GM18520 (cell line): ENCODE measurements around the gene LIF.
"Not testable (repeated sequence)": the region's sequence is repeated elsewhere in the genome, so short reads cannot be mapped to it uniquely, and the experiment has no call there.

Experiments
- ATAC-seq: cut with Tn5 transposase; IDR thresholded peaks from one replicate; pipeline ENCODE4 v1.9.1; 2021; ENCODE audit not compliant: unreplicated experiment

Gene LIF

DNA sequence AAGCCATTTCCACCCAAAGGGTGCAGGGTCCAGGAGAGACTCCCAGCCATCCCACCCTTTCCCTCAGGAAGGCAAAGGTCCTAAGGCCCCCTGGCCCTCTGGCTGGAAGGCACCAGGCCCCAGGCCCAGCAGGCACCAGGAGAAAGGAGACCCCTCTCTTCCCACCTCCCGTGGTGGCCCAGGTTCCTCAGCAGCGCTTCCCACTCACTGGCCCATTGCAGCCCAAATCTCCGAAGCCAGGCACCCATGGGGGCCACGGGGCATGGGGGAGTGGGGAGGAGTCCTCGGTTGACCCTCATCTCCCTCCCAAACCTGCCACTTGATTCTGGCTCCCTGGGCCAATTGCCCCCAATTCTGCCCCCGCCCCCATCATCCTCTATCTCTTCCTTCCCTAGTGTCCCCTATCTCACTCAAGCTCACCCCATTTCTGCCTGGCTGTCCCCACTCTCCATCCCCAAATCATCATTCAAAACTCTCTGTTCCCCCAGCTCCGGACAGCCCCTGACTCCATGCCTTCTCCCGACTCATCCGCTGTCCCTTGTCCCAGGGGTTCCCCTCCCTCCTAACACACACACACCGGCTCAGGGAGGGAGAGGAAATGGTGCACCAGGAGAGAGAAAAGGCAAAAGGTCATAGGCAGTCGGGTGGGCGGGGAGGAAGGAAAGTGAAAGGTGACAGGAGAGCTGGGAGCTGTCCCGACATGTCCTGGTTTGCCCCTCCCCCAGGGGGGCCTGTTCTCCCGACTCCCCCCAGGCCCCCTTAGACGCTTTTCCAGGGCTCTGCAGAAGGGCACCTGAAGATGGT, 1.2 kb downstream of the LIF start:
- no peak for ATAC-seq

DNA sequence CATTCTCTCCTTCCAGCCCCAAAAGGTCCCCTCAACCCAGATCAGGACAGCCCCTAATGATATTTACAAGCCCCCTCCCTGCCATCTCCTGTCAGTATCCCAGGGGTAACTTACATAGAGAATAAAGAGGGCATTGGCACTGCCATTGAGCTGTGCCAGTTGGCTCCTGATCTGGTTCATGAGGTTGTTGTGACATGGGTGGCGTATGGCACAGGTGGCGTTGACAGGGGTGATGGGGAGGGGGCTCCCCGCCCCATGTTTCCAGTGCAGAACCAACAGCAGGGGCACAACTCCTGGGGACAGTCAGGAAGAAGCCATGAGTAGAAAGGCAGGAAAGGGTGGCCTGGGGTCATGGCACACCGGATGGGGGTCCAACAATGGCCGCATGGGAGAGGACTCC, 1.9 kb downstream of the LIF start:
- no peak for ATAC-seq

GRCh38 chr22:30244066-30244465, 2.5 kb downstream of the LIF start:
- no peak for ATAC-seq

DNA sequence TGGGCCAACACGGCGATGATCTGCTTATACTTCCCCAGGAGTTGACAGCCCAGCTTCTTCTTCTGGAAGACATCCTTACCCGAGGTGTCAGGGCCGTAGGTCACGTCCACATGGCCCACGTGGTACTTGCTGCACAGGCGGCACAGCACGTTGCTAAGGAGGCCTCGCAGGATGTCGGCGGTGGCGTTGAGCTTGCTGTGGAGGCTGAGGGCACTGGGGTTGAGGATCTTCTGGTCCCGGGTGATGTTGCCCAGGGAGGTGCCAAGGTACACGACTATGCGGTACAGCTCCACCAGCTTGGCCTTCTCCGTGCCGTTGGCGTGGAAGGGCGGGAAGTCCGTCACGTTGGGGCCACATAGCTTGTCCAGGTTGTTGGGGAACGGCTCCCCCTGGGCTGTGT, 2.9 kb downstream of the LIF start:
- ATAC-seq = no peak

- no peak for ATAC-seq
Observed at GRCh38 chr22:30241576-30242371, 4.8 kb downstream of the LIF start.

DNA sequence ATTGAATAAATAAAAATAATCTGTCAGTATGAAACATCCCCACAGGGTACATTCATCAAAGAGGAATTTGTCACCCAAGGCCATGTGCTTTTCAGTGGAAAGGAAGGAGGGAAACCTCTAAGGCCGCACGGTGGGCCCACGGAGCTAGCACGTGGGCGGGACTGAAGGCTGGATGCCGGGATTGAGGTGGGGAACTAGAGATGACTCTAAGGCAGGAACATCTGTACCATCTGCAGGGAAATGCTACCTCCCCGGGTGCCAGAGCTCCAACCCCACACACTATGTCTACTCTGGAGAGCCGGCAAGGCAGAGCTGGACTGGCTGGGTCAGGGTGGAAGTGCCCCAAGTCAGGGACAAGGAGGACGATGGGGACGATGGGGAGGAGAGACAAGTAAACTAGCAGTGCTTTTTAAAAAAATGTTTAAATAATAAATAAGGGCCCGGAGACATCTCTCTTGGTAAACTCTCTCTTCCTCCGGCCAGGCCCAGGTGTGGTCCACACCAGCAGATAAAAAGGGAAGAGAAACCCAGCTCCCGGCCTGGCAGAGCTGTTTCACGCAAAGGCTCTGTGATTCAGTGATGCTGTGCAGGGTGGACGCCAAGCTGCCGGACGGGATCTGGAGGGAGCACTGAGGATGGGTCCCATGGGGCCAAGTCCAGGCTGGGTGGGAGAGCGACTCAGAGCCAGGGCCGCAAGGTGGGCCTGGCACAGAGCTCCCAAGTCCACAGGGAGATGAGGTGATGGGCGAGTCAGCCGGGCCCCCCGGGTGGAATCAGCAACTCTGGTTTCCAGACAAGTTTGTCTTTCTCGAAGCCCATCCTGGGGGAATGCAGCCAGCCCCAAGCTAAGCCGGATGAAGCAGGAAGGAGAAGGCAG, 5.8 kb downstream of the LIF start:
- ATAC-seq = no peak

GRCh38 chr22:30239488-30240405, 6.8 kb downstream of the LIF start:
- ATAC-seq = no peak

DNA sequence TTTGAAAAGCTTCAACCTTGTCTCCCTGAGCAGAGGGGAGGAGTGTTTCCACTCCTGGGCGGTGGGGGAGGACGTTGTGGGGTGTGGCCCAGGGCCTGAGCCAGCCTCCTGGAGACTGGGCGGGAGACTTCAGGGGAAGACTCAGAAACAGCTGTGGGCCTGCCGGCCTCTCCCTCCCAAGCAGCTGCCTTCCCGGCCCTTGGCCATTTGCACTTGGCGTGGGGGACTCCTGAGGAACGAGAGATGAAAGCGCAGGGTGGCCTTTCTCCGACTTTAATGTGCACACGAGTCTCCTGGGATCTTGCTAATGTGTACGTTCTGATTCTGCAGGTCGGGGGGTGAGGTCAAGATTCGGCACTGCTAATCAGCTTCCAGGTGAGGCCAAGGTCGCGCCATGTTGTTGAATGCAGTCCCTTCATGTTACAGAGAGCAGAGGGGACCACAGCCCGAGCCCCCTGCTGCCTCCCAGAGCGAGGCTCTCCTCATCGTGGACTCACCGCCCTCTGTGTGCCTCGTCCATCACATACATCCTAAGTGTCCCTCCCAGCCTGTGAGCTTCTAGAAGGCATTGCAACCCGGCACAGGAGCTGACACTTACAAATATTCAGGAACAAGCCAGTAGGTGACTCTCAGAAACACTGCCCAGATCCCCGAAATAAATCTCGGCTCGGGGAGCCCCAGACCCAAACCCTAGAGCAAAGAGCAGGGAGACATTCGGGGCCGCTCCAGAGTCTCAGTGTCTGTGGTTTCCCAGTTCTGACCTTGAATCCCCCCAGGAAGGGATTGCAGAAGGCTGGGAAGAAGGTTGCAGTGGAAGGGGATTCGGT, 7.7 kb downstream of the LIF start:
- no peak for ATAC-seq

- ATAC-seq = no peak
Observed at GRCh38 chr22:30238136-30238535, 8.4 kb downstream of the LIF start.

DNA sequence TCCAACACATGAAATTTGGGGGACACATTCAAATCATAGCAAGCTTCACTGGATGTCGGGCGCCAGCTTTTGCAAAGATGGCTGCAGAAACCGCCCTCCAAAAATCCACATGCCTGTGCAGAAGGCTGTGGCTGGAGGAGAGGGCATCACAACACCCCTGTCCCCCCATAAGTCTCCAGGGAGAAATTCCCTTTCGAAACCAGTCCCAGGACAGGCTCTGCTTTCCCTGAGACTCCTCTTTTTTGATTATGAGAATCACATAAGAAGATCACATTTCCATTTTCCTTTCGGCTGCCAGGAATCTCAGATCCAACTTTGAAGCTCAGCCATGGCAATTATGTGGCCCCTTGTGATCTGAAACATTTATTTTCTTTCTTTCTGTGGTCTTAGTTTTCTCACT, 9.7 kb downstream of the LIF start:
- ATAC-seq = no peak

DNA sequence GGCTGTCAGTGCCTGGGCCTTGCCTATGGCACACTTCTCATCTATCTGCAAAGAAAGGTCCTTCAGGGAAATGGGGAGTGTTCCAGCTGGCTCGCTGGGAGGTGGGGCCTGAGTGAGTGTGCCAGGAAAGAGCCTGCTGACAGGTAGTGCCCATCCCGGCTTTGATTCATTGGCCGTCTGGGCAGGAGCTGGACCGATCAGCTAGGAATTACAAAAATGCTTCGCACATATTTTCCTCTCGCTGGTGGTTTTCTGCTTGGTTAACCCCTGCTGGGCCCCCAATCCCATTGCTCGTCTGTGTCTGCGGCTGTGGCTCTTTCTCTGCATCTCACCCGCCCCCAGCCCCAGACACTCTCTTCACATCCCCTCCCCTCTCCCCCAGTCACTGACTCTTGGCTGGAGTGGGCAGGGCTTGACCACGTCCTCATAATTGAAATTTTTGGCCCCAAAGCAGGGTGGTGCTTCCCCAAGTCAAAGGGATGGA, 10.8 kb downstream of the LIF start:
- ATAC-seq = no peak

- no peak for ATAC-seq
Observed at GRCh38 chr22:30234786-30235470, 11.6 kb downstream of the LIF start.

- not testable (repeated sequence) for ATAC-seq
Observed at GRCh38 chr22:30234325-30234724, 12.2 kb downstream of the LIF start.

GRCh38 chr22:30233582-30233981, 13.0 kb downstream of the LIF start:
- ATAC-seq = no peak

DNA sequence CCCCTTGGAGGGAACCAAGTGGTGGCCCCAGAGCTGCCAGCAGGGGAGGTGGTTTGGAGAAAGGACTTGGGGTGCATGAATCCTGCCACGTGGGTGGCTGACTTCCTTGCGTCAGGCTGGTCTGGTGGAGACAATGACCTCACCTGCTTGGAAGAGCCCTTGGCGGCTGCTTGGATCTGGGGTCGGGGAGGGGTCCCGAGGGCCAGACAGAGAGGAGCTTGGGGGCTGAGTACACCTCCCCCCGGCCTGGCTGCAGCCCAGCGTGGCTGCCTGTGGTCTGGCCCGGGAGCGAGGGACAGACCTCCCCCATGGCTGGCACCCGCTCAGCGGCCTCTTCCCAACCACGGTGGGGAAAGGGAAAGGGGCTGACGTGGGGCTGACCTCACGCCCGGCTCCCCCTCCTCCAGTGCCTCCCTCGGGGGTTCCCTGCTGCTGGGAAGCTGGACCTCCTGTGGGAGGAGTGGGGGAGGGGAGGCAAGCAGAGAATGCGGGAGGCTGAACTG, 13.8 kb downstream of the LIF start:
- ATAC-seq = no peak

DNA sequence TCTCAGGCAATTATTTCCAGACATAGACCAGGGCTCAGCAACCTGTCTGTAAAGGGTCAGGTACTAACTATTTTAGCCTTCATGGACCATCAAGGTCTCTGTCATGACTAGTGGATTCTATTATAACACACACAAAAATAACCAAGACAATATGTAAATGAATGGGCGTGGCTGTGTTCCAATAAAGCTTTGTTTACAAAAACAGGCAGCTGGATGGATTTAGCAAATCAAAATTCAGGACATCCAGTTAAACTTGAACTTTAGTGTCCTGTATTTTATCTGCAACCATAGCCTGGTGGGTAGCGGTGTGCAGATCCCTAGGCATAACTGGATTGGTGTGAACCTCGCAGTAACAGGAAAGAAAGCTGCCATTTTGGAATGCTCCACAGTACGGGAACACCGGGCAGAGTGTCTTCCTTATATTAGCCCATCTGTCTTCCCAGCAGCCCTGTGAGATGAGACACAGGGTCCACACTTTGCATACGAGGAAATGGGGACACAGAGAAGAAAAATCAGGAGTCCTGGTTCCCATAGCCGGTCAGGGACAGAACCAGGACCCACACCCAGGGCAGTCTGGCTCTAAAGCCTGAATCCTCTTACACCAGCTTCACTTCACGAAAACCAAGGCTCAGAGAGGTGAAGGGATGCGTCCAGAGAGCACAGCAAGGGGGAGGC, 15.6 kb downstream of the LIF start:
- ATAC-seq = no peak

DNA sequence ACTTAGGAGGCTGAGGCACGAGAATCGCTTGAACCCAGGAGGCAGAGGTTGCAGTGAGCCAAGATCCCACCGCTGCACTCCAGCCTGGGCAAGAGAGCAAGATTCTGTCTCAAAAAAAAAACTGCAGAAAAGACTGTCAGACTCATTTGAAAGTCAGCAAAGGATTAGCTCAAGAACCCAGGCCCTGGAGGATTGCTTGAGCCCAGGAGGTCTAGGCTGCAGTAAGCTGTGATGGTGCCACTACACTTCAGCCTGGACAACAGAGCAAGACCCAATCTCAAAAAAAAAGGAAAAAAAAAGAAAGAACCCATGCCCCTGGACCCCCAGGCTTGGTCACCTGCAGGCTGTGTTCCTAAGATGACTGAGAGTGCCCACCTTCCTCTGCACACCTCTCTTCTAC, 16.2 kb downstream of the LIF start:
- no peak for ATAC-seq
